ENCODE results near the gene EDN3. TPM values are rescaled to one million over a fixed set of nuclear protein-coding genes. Genes with fewer than 3 reads are reported as not detected.

EDN3 gene
- total and polyA plus RNA-seq, 2 of the 8 experiments (the other 6 are each of a cell fraction or from before 2014, with no cell fraction given) = 0.17 to 0.38 TPM

DNA sequence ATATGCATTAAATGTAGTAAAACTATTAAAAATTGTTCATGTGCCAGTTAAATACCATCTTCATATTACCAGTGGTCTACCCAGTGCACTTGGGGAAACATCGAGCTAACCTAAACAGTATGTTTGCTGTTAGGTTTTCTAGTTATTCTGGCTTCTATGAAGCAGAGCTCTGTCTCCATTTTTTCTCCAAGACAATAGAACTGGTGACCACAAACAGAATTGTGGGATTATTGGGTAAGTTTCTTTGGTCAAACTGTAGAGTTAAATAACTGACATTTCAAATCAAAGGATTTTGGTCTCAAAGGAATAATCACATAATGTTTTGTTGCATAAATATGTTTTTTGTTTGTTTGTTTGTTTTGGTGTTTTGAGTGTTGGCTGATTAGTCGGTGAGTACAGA is 40.5 kb upstream of the EDN3 start:
- Histone ChIP-seq H3K36me3 (ENCODE audit: control insufficient read depth in 2 of 4, insufficient read depth in 4 of 4, low read length in 3 of 4) (no peaks in the 10 kb centered on the region), H3K9me3 (ENCODE audit: insufficient read depth in 2 of 2, low read depth in 1 of 2, low read length in 1 of 2) (no peaks in the 10 kb centered on the region), H4K20me1 (replicated peaks in 1 of 2; ENCODE audit: control insufficient read depth in 1 of 2, insufficient read depth in 2 of 2, low read length in 2 of 2) (no peaks in the 10 kb centered on the region), H3K4me2 (ENCODE audit: insufficient read depth in 1 of 2, low read depth in 2 of 2, low read length in 2 of 2) (no peak overlapping the region), H3K23ac (ENCODE audit: insufficient read length) (no peak overlapping the region), H4K91ac (replicated peaks; ENCODE audit: insufficient read length, low read length) (no peak overlapping the region), H3K79me1 (ENCODE audit: low read depth, low read length) (no peaks in the 10 kb centered on the region), H3K23me2 (ENCODE audit: low read depth, low read length) (no peaks in the 10 kb centered on the region), H2BK15ac (ENCODE audit: low read length) (no peak overlapping the region), H3K4me1 (replicated peaks in 1 of 4; ENCODE audit: control insufficient read depth in 3 of 4, insufficient read depth in 4 of 4, low read length in 3 of 4) (0 out of 7 replicates have a peak, but pooled peaks cover 0 to 4% (median 0%) of the 10 kb centered on the region in 4 experiments), H2BK120ac (replicated peaks; ENCODE audit: low read depth, low read length) (no peak overlapping the region), H3K4ac (replicated peaks; ENCODE audit: insufficient read length, low read depth, low read length) (no peak overlapping the region), H3K27ac (ENCODE audit: low read depth, low read length) (no peak overlapping the region), H3K9ac (replicated peaks in 1 of 4; ENCODE audit: extremely low read depth in 1 of 4, low read depth in 3 of 4, low read length in 3 of 4) (no peak overlapping the region), H3K18ac (ENCODE audit: extremely low read depth, low read length) (no peak overlapping the region), H2BK12ac (ENCODE audit: low read depth, low read length) (no peak overlapping the region), H3K56ac (replicated peaks; ENCODE audit: insufficient read length, low read depth, low read length) (no peak overlapping the region), H3K4me3 (ENCODE audit: extremely low read depth in 1 of 4, insufficient read depth in 2 of 4, low read depth in 3 of 4, low read length in 4 of 4) (no peak overlapping the region), H3K14ac (ENCODE audit: insufficient read length) (no peak overlapping the region), H3K79me2 (ENCODE audit: control insufficient read depth in 1 of 2, insufficient read depth in 2 of 2, low read length in 2 of 2) (no peaks in the 10 kb centered on the region), H4K8ac (ENCODE audit: extremely low read depth, insufficient read depth, low read length) (no peak overlapping the region), H2BK20ac (ENCODE audit: low read length) (no peak overlapping the region), H2AFZ (ENCODE audit: low read length) (no peak overlapping the region), H2AK5ac (ENCODE audit: low read depth, low read length) (no peak overlapping the region), H3K27me3 (replicated peaks in 1 of 4; ENCODE audit: control insufficient read depth in 3 of 4, extremely low read depth in 1 of 4, insufficient read depth in 3 of 4, low read length in 3 of 4) (peaks cover 0 to 3% (median under 1%) of the 10 kb centered on the region in 4 experiments; a peak in 3 of 7 replicates), H4K5ac (ENCODE audit: insufficient read length, low read depth, low read length) (no peak overlapping the region), H2BK5ac (ENCODE audit: low read depth, low read length) (no peak overlapping the region)
- no peak for DNase-seq (ENCODE audit: low read depth in 1 of 2, low spot score in 2 of 2)
- WGBS, 2 experiments (ENCODE audit: extremely low coverage in 1 of 2, insufficient coverage in 1 of 2, insufficient read length in 1 of 2, insufficient replicate concordance in 2 of 2, low coverage in 1 of 2, low lambda C conversion rate in 2 of 2, missing lambda C conversion rate in 1 of 2) = 38 to 59% methylated on average over 1 to 2 of the region's 2 CpGs
- POLR2A ChIA-PET (ENCODE audit: partially characterized antibody) = no interaction called here
- CTCF ChIA-PET (ENCODE audit: partially characterized antibody) = no interaction called here
- FAIRE-seq = no peak
- TF ChIP-seq TBP (IDR thresholded peaks at IDR 0.05; ENCODE audit: low read depth, low read length) = no peak
- no peak for TF ChIP-seq CEBPB (IDR thresholded peaks at IDR 0.05; ENCODE audit: low read depth, low read length)
